Stimulated activated CD4-positive, alpha-beta T cell treated with anti-CD3 and anti-CD28 coated beads, TNF-alpha, amount 100 ng/mL, for 1 hour (primary cell): Measurements from ENCODE around the gene SNX3.
A peak's percentile ranks its signal among the peaks of the same experiment; 100 is the strongest.
"Not testable (repeated sequence)": the region's sequence is repeated elsewhere in the genome, so short reads cannot be mapped to it uniquely, and the experiment has no call there.

Source experiments
- DNase-seq, 3 donors: peaks; one replicate each; pipeline ENCODE4 v3.0.0-alpha.2; 2020; ENCODE audit warnings: low read depth in 3 of 3, low spot score in 1 of 3

The SNX3 gene

GRCh38 chr6:108263371-108263770 is 2.5 kb upstream of the SNX3 start:
- no peak for DNase-seq

GRCh38 chr6:108260126-108260808 is 573 bp downstream of the SNX3 start:
- peak in 1 of 3 donors; percentile 0 for DNase-seq

- DNase-seq = no peak
Measured at GRCh38 chr6:108254433-108255410, 6.1 kb downstream of the SNX3 start.

GRCh38 chr6:108253241-108253640 is 7.6 kb downstream of the SNX3 start:
- DNase-seq = no peak

GRCh38 chr6:108252055-108252454 is 8.8 kb downstream of the SNX3 start:
- no peak for DNase-seq

- no peak for DNase-seq
Measured at GRCh38 chr6:108251252-108251651, 9.6 kb downstream of the SNX3 start.

- no peak for DNase-seq
Measured at GRCh38 chr6:108250240-108250866, 10.5 kb downstream of the SNX3 start.

- no peak for DNase-seq
Measured at GRCh38 chr6:108247965-108248536, 12.8 kb downstream of the SNX3 start.

- DNase-seq = not testable (repeated sequence)
Measured at GRCh38 chr6:108245095-108245494, 15.7 kb downstream of the SNX3 start.

- DNase-seq = no peak
Measured at GRCh38 chr6:108243836-108244235, 17.0 kb downstream of the SNX3 start.

- no peak for DNase-seq
Measured at GRCh38 chr6:108242721-108243120, 18.1 kb downstream of the SNX3 start.

- DNase-seq = no peak
Measured at GRCh38 chr6:108242259-108242658, 18.6 kb downstream of the SNX3 start.

GRCh38 chr6:108238322-108238721 is 22.5 kb downstream of the SNX3 start:
- no peak for DNase-seq

GRCh38 chr6:108236791-108237190 is 24.0 kb downstream of the SNX3 start:
- no peak for DNase-seq

GRCh38 chr6:108235127-108235526 is 25.7 kb downstream of the SNX3 start:
- no peak for DNase-seq

- DNase-seq = no peak
Measured at GRCh38 chr6:108228416-108228815, 32.4 kb downstream of the SNX3 start.

- DNase-seq = no peak
Measured at GRCh38 chr6:108227290-108227689, 33.5 kb downstream of the SNX3 start.

- no peak for DNase-seq
Measured at GRCh38 chr6:108222504-108222903, 38.3 kb downstream of the SNX3 start.

GRCh38 chr6:108222064-108222463 is 38.8 kb downstream of the SNX3 start:
- DNase-seq = no peak

- no peak for DNase-seq
Measured at GRCh38 chr6:108211671-108212070, 49.2 kb downstream of the SNX3 start.

GRCh38 chr6:108210556-108210955 is 50.3 kb downstream of the SNX3 start:
- no peak for DNase-seq
